T-helper 9 cell (primary cell): ENCODE measurements around the gene CIDEB.
"Not testable (repeated sequence)": the region's sequence is repeated elsewhere in the genome, so short reads cannot be mapped to it uniquely, and the experiment has no call there.

Experiments used
- DNase-seq: peaks from one replicate; pipeline ENCODE4 v3.0.0-alpha.2; 2020

The CIDEB gene

GRCh38 chr14:24332268-24332993 is 24.7 kb upstream of the CIDEB start:
- peak; percentile 78 for DNase-seq

- no peak for DNase-seq
These were observed 24.0 kb upstream of the CIDEB start for GRCh38 chr14:24331731-24332267.

- DNase-seq, result no peak
These were observed 23.3 kb upstream of the CIDEB start for GRCh38 chr14:24330973-24331674.

- peak; percentile 59 for DNase-seq
These were observed 22.0 kb upstream of the CIDEB start for GRCh38 chr14:24329736-24330135.

- no peak for DNase-seq
These were observed 21.4 kb upstream of the CIDEB start for GRCh38 chr14:24329073-24329663.

- not testable (repeated sequence) for DNase-seq
These were observed 20.1 kb upstream of the CIDEB start for GRCh38 chr14:24327914-24328313.

- DNase-seq, result no peak
These were observed 19.5 kb upstream of the CIDEB start for GRCh38 chr14:24327303-24327702.

- DNase-seq, result no peak
These were observed 18.2 kb upstream of the CIDEB start for GRCh38 chr14:24325963-24326362.

GRCh38 chr14:24325041-24325530 is 17.3 kb upstream of the CIDEB start:
- no peak for DNase-seq

GRCh38 chr14:24324024-24324423 is 16.2 kb upstream of the CIDEB start:
- DNase-seq, result no peak

- no peak for DNase-seq
These were observed 15.6 kb upstream of the CIDEB start for GRCh38 chr14:24323341-24323740.

- DNase-seq, result no peak
These were observed 14.9 kb upstream of the CIDEB start for GRCh38 chr14:24322672-24323071.

- no peak for DNase-seq
These were observed 13.6 kb upstream of the CIDEB start for GRCh38 chr14:24321212-24321975.

- DNase-seq, result no peak
These were observed 9.6 kb upstream of the CIDEB start for GRCh38 chr14:24317141-24317928.

GRCh38 chr14:24316597-24316950 is 8.8 kb upstream of the CIDEB start:
- no peak for DNase-seq

GRCh38 chr14:24315807-24316596 is 8.2 kb upstream of the CIDEB start:
- no peak for DNase-seq

GRCh38 chr14:24315243-24315806 is 7.5 kb upstream of the CIDEB start:
- no peak for DNase-seq

- DNase-seq, result no peak
These were observed 6.8 kb upstream of the CIDEB start for GRCh38 chr14:24314377-24315193.

- no peak for DNase-seq
These were observed 6.1 kb upstream of the CIDEB start for GRCh38 chr14:24313913-24314312.
